Measurements from ENCODE around the gene RASSF8.

RASSF8 gene

GRCh38 chr12:25934456-25934855, 24.0 kb upstream of the RASSF8 start:
- no peak for TF ChIP-seq TCF4 (CRISPR knock-in tag; IDR thresholded peaks at IDR 0.05; ENCODE audit: borderline replicate concordance)
- no peak for TF ChIP-seq ISL1 (CRISPR knock-in tag; IDR thresholded peaks at IDR 0.05)
- TF ChIP-seq ZNF70 (CRISPR knock-in tag; IDR thresholded peaks at IDR 0.05), result no peak
- no peak for ATAC-seq

GRCh38 chr12:25935355-25936144, 22.9 kb upstream of the RASSF8 start:
- ATAC-seq, result peak; percentile 35; the same call in 1 of the 3 replicates
- TF ChIP-seq ISL1 (CRISPR knock-in tag; IDR thresholded peaks at IDR 0.05), result peak; percentile 50; the same call in 1 of the 2 replicates
- TF ChIP-seq ARNTL (CRISPR knock-in tag; IDR thresholded peaks at IDR 0.05; ENCODE audit: borderline replicate concordance, low read depth), result no peak

DNA sequence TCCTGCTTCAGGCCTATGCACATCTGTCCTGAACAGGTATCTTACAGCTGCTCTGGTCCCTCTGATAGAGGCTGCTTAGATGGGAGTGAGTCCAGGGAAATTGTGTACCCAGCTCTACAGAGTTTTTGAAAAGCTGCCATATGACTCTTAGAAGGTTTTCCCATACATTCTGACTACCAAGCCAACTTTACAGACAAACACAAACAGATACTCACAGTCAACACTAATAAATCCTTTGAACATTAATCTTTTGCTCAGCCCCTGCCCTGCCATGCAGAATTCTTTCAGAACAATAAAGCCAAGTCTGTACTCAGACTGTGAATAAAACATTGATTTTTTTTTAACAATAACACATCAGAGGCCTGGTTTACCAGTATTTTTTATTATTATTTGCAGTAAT, 21.4 kb upstream of the RASSF8 start:
- ATAC-seq, result no peak
- no peak for TF ChIP-seq TCF4 (CRISPR knock-in tag; IDR thresholded peaks at IDR 0.05; ENCODE audit: borderline replicate concordance)
- TF ChIP-seq ZFP3 (CRISPR knock-in tag; IDR thresholded peaks at IDR 0.05), result no peak
- no peak for TF ChIP-seq CSDC2 (CRISPR knock-in tag; IDR thresholded peaks at IDR 0.05)
- TF ChIP-seq RARB (CRISPR knock-in tag; IDR thresholded peaks at IDR 0.05), result no peak
- TF ChIP-seq ISL1 (CRISPR knock-in tag; IDR thresholded peaks at IDR 0.05), result no peak
- no peak for TF ChIP-seq POU6F1 (CRISPR knock-in tag; IDR thresholded peaks at IDR 0.05; ENCODE audit: borderline replicate concordance, low read depth)

- no peak for TF ChIP-seq ZFP30 (CRISPR knock-in tag; IDR thresholded peaks at IDR 0.05)
- TF ChIP-seq PPARA (CRISPR knock-in tag; IDR thresholded peaks at IDR 0.05; ENCODE audit: borderline replicate concordance), result no peak
- TF ChIP-seq ARNTL (CRISPR knock-in tag; IDR thresholded peaks at IDR 0.05; ENCODE audit: borderline replicate concordance, low read depth), result no peak
- no peak for TF ChIP-seq POU6F1 (CRISPR knock-in tag; IDR thresholded peaks at IDR 0.05; ENCODE audit: borderline replicate concordance, low read depth)
- TF ChIP-seq BACH2 (CRISPR knock-in tag; IDR thresholded peaks at IDR 0.05; ENCODE audit: borderline replicate concordance), result no peak
- no peak for TF ChIP-seq ZC3H10 (CRISPR knock-in tag; IDR thresholded peaks at IDR 0.05)
- no peak for TF ChIP-seq SNAI2 (CRISPR knock-in tag; IDR thresholded peaks at IDR 0.05)
- TF ChIP-seq, protein P1, sequence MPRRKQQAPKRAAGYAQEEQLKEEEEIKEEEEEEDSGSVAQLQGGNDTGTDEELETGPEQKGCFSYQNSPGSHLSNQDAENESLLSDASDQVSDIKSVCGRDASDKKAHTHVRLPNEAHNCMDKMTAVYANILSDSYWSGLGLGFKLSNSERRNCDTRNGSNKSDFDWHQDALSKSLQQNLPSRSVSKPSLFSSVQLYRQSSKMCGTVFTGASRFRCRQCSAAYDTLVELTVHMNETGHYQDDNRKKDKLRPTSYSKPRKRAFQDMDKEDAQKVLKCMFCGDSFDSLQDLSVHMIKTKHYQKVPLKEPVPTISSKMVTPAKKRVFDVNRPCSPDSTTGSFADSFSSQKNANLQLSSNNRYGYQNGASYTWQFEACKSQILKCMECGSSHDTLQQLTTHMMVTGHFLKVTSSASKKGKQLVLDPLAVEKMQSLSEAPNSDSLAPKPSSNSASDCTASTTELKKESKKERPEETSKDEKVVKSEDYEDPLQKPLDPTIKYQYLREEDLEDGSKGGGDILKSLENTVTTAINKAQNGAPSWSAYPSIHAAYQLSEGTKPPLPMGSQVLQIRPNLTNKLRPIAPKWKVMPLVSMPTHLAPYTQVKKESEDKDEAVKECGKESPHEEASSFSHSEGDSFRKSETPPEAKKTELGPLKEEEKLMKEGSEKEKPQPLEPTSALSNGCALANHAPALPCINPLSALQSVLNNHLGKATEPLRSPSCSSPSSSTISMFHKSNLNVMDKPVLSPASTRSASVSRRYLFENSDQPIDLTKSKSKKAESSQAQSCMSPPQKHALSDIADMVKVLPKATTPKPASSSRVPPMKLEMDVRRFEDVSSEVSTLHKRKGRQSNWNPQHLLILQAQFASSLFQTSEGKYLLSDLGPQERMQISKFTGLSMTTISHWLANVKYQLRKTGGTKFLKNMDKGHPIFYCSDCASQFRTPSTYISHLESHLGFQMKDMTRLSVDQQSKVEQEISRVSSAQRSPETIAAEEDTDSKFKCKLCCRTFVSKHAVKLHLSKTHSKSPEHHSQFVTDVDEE (CRISPR knock-in tag; IDR thresholded peaks at IDR 0.05), result no peak
- TF ChIP-seq ZNF8 (CRISPR knock-in tag; IDR thresholded peaks at IDR 0.05), result no peak
- no peak for TF ChIP-seq ISL1 (CRISPR knock-in tag; IDR thresholded peaks at IDR 0.05)
- TF ChIP-seq CSRNP3 (CRISPR knock-in tag; IDR thresholded peaks at IDR 0.05), result no peak
Observed at GRCh38 chr12:25938581-25938980, 19.9 kb upstream of the RASSF8 start.

DNA sequence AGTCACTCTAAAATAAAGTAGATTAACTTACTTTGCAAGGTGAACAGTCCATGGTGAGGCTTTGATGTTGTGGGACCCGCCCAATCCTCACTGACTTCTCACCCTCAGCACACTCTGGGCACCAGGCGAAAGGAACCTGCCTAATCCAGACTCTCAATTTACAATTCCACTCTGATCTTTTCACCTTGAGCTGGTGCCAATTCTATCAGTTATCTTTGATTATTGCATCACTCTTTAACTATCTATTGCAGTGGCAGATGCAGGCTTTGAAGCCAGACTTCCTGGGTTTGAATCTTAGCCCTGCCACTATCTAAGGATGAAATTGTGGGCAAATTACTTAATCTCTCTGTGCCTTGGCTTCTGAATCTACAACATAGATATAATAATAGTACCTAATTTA, 18.9 kb upstream of the RASSF8 start:
- no peak for ATAC-seq
- TF ChIP-seq, protein P2, sequence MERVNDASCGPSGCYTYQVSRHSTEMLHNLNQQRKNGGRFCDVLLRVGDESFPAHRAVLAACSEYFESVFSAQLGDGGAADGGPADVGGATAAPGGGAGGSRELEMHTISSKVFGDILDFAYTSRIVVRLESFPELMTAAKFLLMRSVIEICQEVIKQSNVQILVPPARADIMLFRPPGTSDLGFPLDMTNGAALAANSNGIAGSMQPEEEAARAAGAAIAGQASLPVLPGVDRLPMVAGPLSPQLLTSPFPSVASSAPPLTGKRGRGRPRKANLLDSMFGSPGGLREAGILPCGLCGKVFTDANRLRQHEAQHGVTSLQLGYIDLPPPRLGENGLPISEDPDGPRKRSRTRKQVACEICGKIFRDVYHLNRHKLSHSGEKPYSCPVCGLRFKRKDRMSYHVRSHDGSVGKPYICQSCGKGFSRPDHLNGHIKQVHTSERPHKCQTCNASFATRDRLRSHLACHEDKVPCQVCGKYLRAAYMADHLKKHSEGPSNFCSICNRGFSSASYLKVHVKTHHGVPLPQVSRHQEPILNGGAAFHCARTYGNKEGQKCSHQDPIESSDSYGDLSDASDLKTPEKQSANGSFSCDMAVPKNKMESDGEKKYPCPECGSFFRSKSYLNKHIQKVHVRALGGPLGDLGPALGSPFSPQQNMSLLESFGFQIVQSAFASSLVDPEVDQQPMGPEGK (CRISPR knock-in tag; IDR thresholded peaks at IDR 0.05; ENCODE audit: borderline replicate concordance), result no peak
- TF ChIP-seq PPARA (CRISPR knock-in tag; IDR thresholded peaks at IDR 0.05; ENCODE audit: borderline replicate concordance) (no peak), TOX (CRISPR knock-in tag; IDR thresholded peaks at IDR 0.05; ENCODE audit: borderline replicate concordance) (no peak), TCF4 (CRISPR knock-in tag; IDR thresholded peaks at IDR 0.05; ENCODE audit: borderline replicate concordance) (no peak), ZNF70 (CRISPR knock-in tag; IDR thresholded peaks at IDR 0.05) (no peak), ZNF565 (CRISPR knock-in tag; conservative IDR thresholded peaks at IDR 0.05; ENCODE audit: low read depth) (no peak), RARB (CRISPR knock-in tag; IDR thresholded peaks at IDR 0.05) (no peak)
- TF ChIP-seq, protein P1 (CRISPR knock-in tag; IDR thresholded peaks at IDR 0.05), result no peak

More at GRCh38 chr12:25938581-25938980, 19.9 kb upstream of the RASSF8 start:
- no peak for ATAC-seq

Measured in SK-N-SH treated with all-trans-retinoic acid at 6 μM for 48 hours (cell line).